Measurements from ENCODE around the gene SMOC1. TPM values are rescaled to one million over a fixed set of nuclear protein-coding genes. Genes with fewer than 3 reads are reported as not detected.

Gene SMOC1
- total RNA-seq, 3 donors from 2014 or later, result 1.2 to 2.0 (median 1.7) TPM

- H3K36me3 ChIP-seq (ENCODE audit: low read depth), result no peaks in the 10 kb centered on the region
- H3K4me1 ChIP-seq (ENCODE audit: low read depth), result no peaks in the 10 kb centered on the region
- no peaks in the 10 kb centered on the region for H3K9me3 ChIP-seq
- TF ChIP-seq, protein P1, sequence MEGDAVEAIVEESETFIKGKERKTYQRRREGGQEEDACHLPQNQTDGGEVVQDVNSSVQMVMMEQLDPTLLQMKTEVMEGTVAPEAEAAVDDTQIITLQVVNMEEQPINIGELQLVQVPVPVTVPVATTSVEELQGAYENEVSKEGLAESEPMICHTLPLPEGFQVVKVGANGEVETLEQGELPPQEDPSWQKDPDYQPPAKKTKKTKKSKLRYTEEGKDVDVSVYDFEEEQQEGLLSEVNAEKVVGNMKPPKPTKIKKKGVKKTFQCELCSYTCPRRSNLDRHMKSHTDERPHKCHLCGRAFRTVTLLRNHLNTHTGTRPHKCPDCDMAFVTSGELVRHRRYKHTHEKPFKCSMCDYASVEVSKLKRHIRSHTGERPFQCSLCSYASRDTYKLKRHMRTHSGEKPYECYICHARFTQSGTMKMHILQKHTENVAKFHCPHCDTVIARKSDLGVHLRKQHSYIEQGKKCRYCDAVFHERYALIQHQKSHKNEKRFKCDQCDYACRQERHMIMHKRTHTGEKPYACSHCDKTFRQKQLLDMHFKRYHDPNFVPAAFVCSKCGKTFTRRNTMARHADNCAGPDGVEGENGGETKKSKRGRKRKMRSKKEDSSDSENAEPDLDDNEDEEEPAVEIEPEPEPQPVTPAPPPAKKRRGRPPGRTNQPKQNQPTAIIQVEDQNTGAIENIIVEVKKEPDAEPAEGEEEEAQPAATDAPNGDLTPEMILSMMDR (IDR thresholded peaks at IDR 0.05), result no peak
- intact Hi-C loops (cut with DNase I, micrococcal nuclease), result no loop called here
- no peak for ATAC-seq
- no peak for DNase-seq
- no peak overlapping the region for H3K4me3 ChIP-seq
Observed at GRCh38 chr14:70011708-70012107, 132.5 kb downstream of the SMOC1 start.

- DNase-seq (peak in 2 of 3 donors; percentile 67 to 72), ATAC-seq (peak; percentile 65)
- H3K4me1 ChIP-seq (ENCODE audit: low read depth), result no peaks in the 10 kb centered on the region
- TF ChIP-seq, protein P1 (IDR thresholded peaks at IDR 0.05), result peak; percentile 64
- H3K4me3 ChIP-seq, result no peak overlapping the region
- intact Hi-C loops (cut with DNase I, micrococcal nuclease), result no loop called here
- H3K9me3 ChIP-seq, result no peaks in the 10 kb centered on the region
- H3K36me3 ChIP-seq (ENCODE audit: low read depth), result no peaks in the 10 kb centered on the region
Observed at GRCh38 chr14:70013271-70013873, 134.2 kb downstream of the SMOC1 start.

GRCh38 chr14:70014406-70015095 is 135.3 kb downstream of the SMOC1 start:
- H3K36me3 ChIP-seq (ENCODE audit: low read depth), result no peaks in the 10 kb centered on the region

GRCh38 chr14:70018230-70018629 is 139.0 kb downstream of the SMOC1 start:
- H3K4me1 ChIP-seq (ENCODE audit: low read depth), result no peaks in the 10 kb centered on the region
- intact Hi-C loops (cut with DNase I, micrococcal nuclease), result no loop called here
- no peaks in the 10 kb centered on the region for H3K9me3 ChIP-seq
- no peak overlapping the region for H3K4me3 ChIP-seq
- TF ChIP-seq, protein P1 (IDR thresholded peaks at IDR 0.05), result no peak
- ATAC-seq (no peak), DNase-seq (no peak)
- H3K36me3 ChIP-seq (ENCODE audit: low read depth), result no peaks in the 10 kb centered on the region

More at GRCh38 chr14:70014406-70015095, 135.3 kb downstream of the SMOC1 start:
- intact Hi-C loops (cut with DNase I, micrococcal nuclease), result no loop called here
- Histone ChIP-seq H3K4me1 (ENCODE audit: low read depth) (no peaks in the 10 kb centered on the region), H3K9me3 (no peaks in the 10 kb centered on the region), H3K4me3 (no peak overlapping the region)
- ATAC-seq (no peak), DNase-seq (no peak)
- TF ChIP-seq, protein P1 (IDR thresholded peaks at IDR 0.05), result no peak

- intact Hi-C loops (cut with DNase I, micrococcal nuclease), result no loop called here
- ATAC-seq, result peak; percentile 76
- TF ChIP-seq, protein P1 (IDR thresholded peaks at IDR 0.05), result no peak
Observed at GRCh38 chr14:70018713-70019211, 139.5 kb downstream of the SMOC1 start.

More at GRCh38 chr14:70018713-70019211, 139.5 kb downstream of the SMOC1 start:
- Histone ChIP-seq H3K4me3 (no peak overlapping the region), H3K9me3 (no peaks in the 10 kb centered on the region), H3K4me1 (ENCODE audit: low read depth) (no peaks in the 10 kb centered on the region), H3K36me3 (ENCODE audit: low read depth) (no peaks in the 10 kb centered on the region)
- peak in 2 of 3 donors; percentile 38 to 43 for DNase-seq

Data from mucosa of descending colon (tissue), 3 donors.